Muscle layer of colon (tissue), 2 donors: ENCODE measurements around the gene LEFTY2.
"Not testable (repeated sequence)": the region's sequence is repeated elsewhere in the genome, so short reads cannot be mapped to it uniquely, and the experiment has no call there.

Source experiments
- H3K27ac ChIP-seq: one replicate; pipeline ENCODE4 v1.7.0; 2013; ENCODE audit warnings: low read depth, mild to moderate bottlenecking, low read length, moderate library complexity
- H3K27me3 ChIP-seq, 2 donors: one replicate each; pipeline ENCODE4 v1.7.0; 2013; ENCODE audit warnings: low read length in 2 of 2, mild to moderate bottlenecking in 2 of 2; ENCODE audit not compliant: insufficient read depth in 2 of 2, control insufficient read depth in 1 of 2
- H3K36me3 ChIP-seq: one replicate; pipeline ENCODE4 v1.7.0; 2013; ENCODE audit warnings: mild to moderate bottlenecking, low read length; ENCODE audit not compliant: insufficient read depth
- H3K4me1 ChIP-seq: one replicate; pipeline ENCODE4 v1.7.0; 2013; ENCODE audit warnings: mild to moderate bottlenecking, low read length; ENCODE audit not compliant: insufficient read depth
- H3K4me3 ChIP-seq, 2 donors: one replicate each; pipeline ENCODE4 v1.7.0; 2013; ENCODE audit warnings: low read length in 2 of 2, low read depth in 1 of 2, mild to moderate bottlenecking in 1 of 2, moderate library complexity in 1 of 2
- H3K9ac ChIP-seq: one replicate; pipeline ENCODE4 v1.7.0; 2013; ENCODE audit warnings: low read length
- H3K9me3 ChIP-seq: one replicate; pipeline ENCODE4 v1.7.0; 2013; ENCODE audit warnings: mild to moderate bottlenecking, low read length
- donor health status: abdominal sarcoma.
- donor health status: Adenocarcinoma of cecum.

LEFTY2 gene

DNA sequence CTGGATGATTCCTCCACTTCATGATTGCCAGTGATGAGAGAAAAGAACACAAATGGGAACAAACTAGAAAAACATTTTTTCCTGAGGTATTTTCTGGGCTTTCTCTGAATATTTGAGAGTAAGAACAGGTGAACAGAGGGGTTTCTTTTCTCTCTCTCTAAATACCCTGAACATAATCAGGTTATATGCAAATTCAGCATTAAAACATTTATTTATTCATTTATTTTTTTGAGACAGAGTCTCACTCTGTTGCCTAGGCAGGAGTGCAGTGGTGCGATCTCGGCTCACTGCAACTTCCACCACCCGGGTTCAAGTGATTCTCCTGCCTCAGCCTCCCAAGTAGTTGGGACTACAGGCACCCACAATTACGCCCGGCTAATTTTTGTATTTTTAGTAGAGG, 5.8 kb upstream of the LEFTY2 start:
- Histone ChIP-seq H3K9me3 (no peaks in the 10 kb centered on the region), H3K36me3 (no peaks in the 10 kb centered on the region), H3K27me3 (no peaks in the 10 kb centered on the region), H3K4me3 (no peak overlapping the region), H3K4me1 (peaks cover 1% of the 10 kb centered on the region), H3K27ac (no peak overlapping the region), H3K9ac (no peak overlapping the region)

DNA sequence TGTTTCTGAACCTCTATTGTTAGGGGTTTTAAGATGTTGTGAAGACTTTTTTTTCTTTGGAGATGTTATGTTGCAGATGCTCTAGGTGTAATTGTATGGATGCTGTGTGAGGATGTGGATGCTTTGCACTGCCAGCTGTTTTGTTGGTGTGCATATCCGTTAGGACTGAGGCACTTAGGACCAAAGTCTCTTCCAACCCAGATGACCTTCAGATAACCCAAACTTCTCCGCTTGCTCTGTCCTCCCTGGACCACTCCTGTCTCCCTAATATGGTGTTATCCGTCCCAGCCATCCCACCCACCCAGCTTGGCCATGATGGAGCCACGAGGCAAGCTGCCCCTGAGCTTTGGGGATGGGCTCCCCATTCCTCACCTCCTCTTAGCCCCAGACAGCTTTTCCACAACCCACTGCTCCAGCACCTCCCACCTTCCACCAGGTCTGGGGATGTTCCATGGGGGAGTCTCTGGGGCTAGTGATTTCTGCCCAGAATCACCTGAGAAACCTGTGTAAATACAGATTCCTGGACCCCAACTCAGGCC, 5.1 kb upstream of the LEFTY2 start:
- peaks cover 8% of the 10 kb centered on the region for H3K4me1 ChIP-seq
- H3K27me3 ChIP-seq: no peaks in the 10 kb centered on the region
- H3K9me3 ChIP-seq: no peaks in the 10 kb centered on the region
- no peak overlapping the region for H3K4me3 ChIP-seq
- H3K9ac ChIP-seq: no peak overlapping the region
- H3K27ac ChIP-seq: no peak overlapping the region
- no peaks in the 10 kb centered on the region for H3K36me3 ChIP-seq

DNA sequence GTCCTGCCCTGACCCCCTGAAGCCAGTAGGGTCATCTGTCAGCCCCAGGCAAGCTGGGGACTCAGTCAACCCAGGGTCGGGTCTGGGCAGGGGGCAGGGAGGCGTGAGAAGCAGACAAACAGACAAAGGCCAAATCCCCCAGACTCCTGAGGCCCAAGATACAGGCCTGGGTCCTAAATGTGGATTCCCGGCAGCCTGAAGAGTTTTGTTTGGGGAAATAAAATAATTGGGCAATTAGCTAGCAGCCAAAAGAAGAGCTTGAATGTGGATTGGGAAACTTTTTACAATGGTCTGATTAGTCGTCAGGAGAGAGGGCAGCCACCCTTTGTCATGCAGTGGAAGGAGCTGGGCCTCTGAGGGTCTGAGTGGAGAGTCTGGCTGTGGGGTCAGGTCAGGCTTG, 4.5 kb upstream of the LEFTY2 start:
- Histone ChIP-seq H3K27ac (no peak overlapping the region), H3K9ac (no peak overlapping the region), H3K9me3 (no peaks in the 10 kb centered on the region), H3K4me3 (no peak overlapping the region), H3K27me3 (no peaks in the 10 kb centered on the region), H3K36me3 (no peaks in the 10 kb centered on the region), H3K4me1 (peaks cover 9% of the 10 kb centered on the region)

DNA sequence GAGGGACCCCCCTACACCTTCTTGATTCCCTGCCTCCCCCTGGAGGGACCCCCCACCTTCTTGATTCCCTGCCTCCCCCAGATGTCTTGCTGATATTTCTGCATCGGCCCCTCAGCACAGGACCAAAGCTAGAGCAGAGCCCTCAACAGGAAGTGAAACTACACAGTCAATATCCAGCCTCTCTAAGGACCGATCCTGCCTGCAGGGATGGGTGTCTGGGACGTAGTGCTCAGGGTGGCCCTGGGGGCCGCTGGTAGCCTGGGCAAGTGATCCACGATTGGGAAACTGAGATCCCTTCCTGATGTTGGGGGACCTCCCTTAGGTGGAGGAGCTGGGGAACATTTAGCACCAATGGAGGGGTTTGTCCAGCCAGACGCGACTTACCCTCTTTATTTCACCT, 3.9 kb upstream of the LEFTY2 start:
- Histone ChIP-seq H3K9me3 (no peaks in the 10 kb centered on the region), H3K27ac (no peak overlapping the region), H3K9ac (no peak overlapping the region), H3K4me1 (peaks cover 15% of the 10 kb centered on the region), H3K27me3 (no peaks in the 10 kb centered on the region), H3K36me3 (no peaks in the 10 kb centered on the region), H3K4me3 (no peak overlapping the region)

DNA sequence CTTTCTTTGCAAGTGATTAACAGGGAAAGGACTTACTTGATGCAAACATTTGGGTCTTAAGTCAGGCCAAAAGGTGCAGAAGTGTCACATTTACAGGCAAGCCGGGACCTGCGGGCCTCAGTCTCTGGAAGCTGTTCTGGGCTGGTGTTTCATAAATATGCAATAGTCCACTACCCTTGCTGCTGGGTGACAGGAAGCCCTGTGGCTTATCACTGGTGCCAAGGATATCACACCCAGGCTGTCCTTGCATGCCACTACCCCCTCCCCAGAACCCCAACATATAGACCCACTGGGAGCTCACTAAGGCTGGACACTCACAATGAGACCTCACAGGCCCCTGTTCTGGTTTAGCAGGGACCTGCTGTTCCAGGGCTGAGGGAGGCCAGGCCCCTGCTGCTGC, 3.4 kb upstream of the LEFTY2 start:
- H3K4me1 ChIP-seq: peaks cover 15% of the 10 kb centered on the region
- H3K27me3 ChIP-seq: no peaks in the 10 kb centered on the region
- H3K9me3 ChIP-seq: no peaks in the 10 kb centered on the region
- no peak overlapping the region for H3K9ac ChIP-seq
- no peaks in the 10 kb centered on the region for H3K36me3 ChIP-seq
- no peak overlapping the region for H3K27ac ChIP-seq
- no peak overlapping the region for H3K4me3 ChIP-seq

DNA sequence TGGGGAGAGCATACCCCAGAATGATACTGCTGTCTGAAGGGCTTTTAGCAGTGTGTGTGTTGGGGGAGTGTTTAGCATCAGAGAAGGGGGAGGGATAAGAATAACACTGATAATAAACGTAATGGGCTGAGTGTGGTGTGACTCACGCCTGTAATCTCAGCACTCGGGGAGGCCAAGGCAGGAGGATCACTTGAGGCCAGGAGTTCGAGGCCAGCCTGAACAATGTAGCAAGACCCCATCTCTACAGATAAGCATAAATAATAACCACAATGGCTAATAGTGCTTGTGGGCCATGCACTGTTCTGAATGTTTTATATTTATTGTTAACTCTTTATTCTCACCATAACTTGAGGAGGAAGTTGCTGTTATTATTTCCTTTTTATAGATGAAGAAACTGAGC, 2.6 kb upstream of the LEFTY2 start:
- no peak overlapping the region for H3K27ac ChIP-seq
- H3K9me3 ChIP-seq: no peaks in the 10 kb centered on the region
- no peaks in the 10 kb centered on the region for H3K27me3 ChIP-seq
- H3K4me3 ChIP-seq: no peak overlapping the region
- H3K4me1 ChIP-seq: peaks cover 15% of the 10 kb centered on the region
- no peak overlapping the region for H3K9ac ChIP-seq
- H3K36me3 ChIP-seq: no peaks in the 10 kb centered on the region

DNA sequence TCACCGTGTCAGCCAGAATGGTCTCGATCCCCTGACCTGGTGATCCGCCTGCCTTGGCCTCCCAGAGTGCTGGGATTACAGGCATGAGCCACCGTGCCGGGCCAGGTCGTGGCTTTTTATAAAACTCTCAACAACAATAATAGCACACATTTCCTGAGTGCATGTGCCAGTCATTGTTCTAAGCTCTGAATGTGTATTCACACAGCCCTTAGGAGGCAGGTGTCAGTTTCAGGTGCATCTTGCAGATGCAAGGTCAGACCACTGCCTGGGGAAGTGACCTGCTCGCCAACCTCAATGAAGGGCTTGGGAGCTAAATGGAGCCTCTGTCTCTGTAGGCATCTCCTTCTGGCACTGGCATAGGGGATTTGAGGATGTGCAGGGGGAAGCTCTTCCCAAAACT, 1.6 kb upstream of the LEFTY2 start:
- Histone ChIP-seq H3K27me3 (no peaks in the 10 kb centered on the region), H3K9me3 (no peaks in the 10 kb centered on the region), H3K27ac (no peak overlapping the region), H3K4me1 (peaks cover 15% of the 10 kb centered on the region), H3K36me3 (no peaks in the 10 kb centered on the region), H3K4me3 (no peak overlapping the region), H3K9ac (no peak overlapping the region)

DNA sequence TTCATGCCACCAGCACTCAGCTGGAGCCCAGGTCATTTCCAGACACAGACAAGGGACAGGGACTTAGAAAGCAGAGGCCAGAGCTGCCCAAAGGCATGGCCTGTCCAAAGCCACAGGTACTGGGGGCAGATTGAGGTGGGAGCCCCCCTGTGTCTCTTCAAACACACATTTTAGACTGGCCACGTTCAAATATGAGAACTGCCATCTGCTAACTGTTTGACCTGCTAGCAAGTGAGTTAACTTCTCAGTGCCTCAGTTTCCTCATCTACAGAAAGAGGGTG, 862 bp upstream of the LEFTY2 start:
- no peaks in the 10 kb centered on the region for H3K27me3 ChIP-seq
- no peak overlapping the region for H3K4me3 ChIP-seq
- H3K9me3 ChIP-seq: no peaks in the 10 kb centered on the region
- no peak overlapping the region for H3K9ac ChIP-seq
- H3K27ac ChIP-seq: no peak overlapping the region
- peaks cover 15% of the 10 kb centered on the region for H3K4me1 ChIP-seq
- H3K36me3 ChIP-seq: no peaks in the 10 kb centered on the region

DNA sequence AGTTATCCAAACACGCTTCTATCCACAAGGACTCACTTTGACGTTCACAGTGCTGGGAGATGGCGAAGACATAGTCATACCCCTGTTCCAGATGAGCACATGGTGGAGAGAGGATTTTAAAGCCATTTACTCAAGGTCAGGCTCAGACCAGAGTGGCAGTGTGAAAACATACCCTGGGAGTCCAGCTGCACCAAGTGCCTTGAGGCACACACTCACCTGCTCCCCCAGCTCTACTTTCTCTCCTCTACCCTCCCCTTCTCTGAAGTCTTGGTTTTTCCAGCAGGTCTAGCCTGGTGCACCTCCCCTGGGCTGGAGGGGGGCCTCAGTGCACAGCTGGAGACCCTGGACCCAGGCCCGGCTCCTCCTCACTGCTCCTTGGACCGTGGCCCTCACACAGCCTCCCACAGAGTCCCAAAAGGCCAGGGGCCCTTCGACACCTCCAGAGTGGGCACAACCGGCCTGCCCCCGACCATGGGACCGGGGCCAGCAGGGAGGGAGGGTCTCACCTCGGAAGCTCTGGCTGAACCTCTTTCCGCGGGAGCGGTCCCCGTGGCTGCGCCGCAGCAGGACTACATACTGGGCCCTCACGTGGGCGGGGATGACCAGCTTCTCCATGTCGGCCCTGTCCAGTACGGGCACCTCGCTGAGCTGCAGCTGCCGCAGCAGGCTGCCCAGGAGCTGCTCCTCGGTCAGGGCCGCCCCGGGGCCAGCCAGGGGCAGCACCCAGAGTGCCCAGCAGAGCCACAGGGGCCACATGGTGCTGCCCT, 452 bp downstream of the LEFTY2 start:
- Histone ChIP-seq H3K4me3 (no peak overlapping the region), H3K9me3 (no peaks in the 10 kb centered on the region), H3K4me1 (peaks cover 15% of the 10 kb centered on the region), H3K36me3 (no peaks in the 10 kb centered on the region), H3K27ac (no peak overlapping the region), H3K9ac (no peak overlapping the region), H3K27me3 (no peaks in the 10 kb centered on the region)

DNA sequence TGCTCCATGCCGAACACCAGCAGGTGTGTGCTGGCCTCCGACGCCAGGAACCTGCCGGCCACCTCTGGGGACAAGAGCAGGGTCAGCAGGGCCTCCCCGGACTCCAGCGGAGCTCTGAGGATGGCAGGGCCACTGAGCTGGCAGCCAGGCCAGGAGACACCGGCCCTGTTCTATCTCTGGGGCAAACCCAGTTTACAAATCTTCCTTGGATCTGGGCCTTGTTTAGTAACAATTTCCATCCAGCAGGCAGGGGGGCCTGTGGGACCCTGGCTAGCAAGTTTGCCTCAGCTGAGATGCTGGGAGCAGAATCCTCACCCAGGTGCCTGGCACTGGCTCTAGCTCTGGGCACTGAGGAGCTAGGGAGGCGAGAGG, 1.1 kb downstream of the LEFTY2 start:
- H3K4me3 ChIP-seq, H3K36me3 ChIP-seq, H3K27ac ChIP-seq, H3K9me3 ChIP-seq, H3K27me3 ChIP-seq, H3K9ac ChIP-seq: not testable (repeated sequence)
- H3K4me1 ChIP-seq: peaks cover 15% of the 10 kb centered on the region

DNA sequence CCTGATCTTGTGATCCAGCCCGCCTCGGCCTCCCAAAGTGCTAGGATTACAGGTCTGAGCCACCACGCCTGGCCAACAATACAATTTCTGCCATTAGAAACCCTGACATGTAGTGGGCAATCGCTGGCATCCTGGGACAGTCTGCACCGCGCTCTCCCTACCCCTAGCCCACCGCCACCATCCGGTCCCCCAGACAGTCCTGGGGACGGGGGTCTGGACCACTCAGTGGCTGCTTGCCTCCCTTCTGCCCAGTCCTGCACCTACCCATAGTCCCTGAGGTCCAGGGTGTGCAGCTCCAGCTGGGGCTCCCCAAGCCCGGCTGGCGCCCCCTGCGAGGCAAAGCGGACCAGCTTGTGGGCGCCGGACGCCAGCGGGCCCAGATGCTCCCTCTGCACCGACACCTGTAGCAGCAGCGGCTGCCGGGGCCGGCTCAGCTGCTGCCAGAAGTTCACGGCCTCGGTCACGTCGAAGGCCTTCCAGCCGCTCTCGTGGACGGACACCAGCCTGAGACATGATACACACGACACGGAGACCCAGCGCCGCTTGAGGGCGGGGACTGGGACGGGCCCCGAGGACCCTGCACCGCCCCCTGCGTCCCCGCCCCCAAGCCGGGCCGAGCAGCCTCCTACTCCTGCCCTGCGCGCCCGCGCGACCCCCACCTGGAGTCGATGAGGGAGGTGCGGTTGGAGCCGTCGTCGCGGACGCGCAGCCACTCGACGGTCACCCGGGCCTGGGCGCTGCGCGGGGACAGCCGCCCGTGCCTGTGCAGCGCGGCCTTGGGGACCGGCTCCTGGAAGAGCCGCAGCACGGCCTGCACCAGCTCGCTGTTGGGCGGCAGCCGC, 1.7 kb downstream of the LEFTY2 start:
- H3K27ac ChIP-seq, H3K4me3 ChIP-seq, H3K9me3 ChIP-seq, H3K27me3 ChIP-seq, H3K36me3 ChIP-seq, H3K9ac ChIP-seq: not testable (repeated sequence)
- peaks cover 15% of the 10 kb centered on the region for H3K4me1 ChIP-seq
